Peyer's patch (tissue), 4 donors: ENCODE measurements around the gene SLC7A14.

Source experiments
- POLR2A ChIP-seq, 2 donors: fragments of 450-650 bp; IDR thresholded peaks; one replicate each; pipeline ENCODE4 v1.5.1; 2017; ENCODE audit warnings: antibody characterized with exemption in 2 of 2, mild to moderate bottlenecking in 2 of 2, moderate library complexity in 2 of 2
- TF ChIP-seq, protein P1 (sequence below), 6 experiments: fragments of 450-650 bp in 4 of 6; fragments of 200-600 bp in 2 of 6; sonication (generic) in 1 of 6; IDR thresholded peaks; one replicate each; pipeline ENCODE4 v1.5.1; 2017 to 2019; ENCODE audit warnings: antibody characterized with exemption in 6 of 6, mild to moderate bottlenecking in 3 of 6, moderate library complexity in 1 of 6

DNA sequence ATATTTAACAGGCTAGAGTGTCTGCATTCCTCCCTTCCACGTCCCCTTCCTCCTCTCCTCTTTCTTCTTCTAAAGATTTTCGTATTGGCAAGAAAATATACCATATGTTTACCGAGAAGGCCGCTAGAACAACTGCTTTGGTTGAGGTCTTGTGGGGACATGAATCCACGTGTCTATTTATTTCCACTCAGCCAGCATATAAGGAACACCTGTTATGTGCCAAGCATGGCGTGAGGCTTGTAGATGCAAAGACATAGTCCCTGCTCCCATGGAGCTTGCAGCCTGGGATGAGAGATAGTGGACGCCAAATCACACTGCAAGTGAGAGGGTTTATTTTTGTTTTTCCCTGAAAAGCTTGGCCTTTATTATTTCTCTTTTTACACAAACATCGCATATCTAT, 57.1 kb downstream of the SLC7A14 start:
- TF ChIP-seq, protein P1, sequence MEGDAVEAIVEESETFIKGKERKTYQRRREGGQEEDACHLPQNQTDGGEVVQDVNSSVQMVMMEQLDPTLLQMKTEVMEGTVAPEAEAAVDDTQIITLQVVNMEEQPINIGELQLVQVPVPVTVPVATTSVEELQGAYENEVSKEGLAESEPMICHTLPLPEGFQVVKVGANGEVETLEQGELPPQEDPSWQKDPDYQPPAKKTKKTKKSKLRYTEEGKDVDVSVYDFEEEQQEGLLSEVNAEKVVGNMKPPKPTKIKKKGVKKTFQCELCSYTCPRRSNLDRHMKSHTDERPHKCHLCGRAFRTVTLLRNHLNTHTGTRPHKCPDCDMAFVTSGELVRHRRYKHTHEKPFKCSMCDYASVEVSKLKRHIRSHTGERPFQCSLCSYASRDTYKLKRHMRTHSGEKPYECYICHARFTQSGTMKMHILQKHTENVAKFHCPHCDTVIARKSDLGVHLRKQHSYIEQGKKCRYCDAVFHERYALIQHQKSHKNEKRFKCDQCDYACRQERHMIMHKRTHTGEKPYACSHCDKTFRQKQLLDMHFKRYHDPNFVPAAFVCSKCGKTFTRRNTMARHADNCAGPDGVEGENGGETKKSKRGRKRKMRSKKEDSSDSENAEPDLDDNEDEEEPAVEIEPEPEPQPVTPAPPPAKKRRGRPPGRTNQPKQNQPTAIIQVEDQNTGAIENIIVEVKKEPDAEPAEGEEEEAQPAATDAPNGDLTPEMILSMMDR (IDR thresholded peaks at IDR 0.05): no peak
- no peak for TF ChIP-seq POLR2A (IDR thresholded peaks at IDR 0.05)
